ENCODE data around the gene PEX26. TPM values are rescaled to one million over a fixed set of nuclear protein-coding genes. Genes with fewer than 3 reads are reported as not detected.
"Not testable (repeated sequence)": the region's sequence is repeated elsewhere in the genome, so short reads cannot be mapped to it uniquely, and the experiment has no call there.

PEX26 gene
- total RNA-seq, 1 experiment from 2014 or later: 30.6 TPM

- TF ChIP-seq CTCF (conservative IDR thresholded peaks at IDR 0.05; ENCODE audit: low read depth, low read length): no peak
- TF ChIP-seq EZH2 (IDR thresholded peaks at IDR 0.05; ENCODE audit: low read length, unreplicated experiment): no peak
- TF ChIP-seq EZH2phosphoT487 (IDR thresholded peaks at IDR 0.05; ENCODE audit: borderline replicate concordance, low read length): no peak
- Histone ChIP-seq H4K20me1 (ENCODE audit: low read length) (no peaks in the 10 kb centered on the region), H3K4me2 (ENCODE audit: low read length) (peak overlapping the region; percentile 86), H3K4me3 (ENCODE audit: low read length) (no peak overlapping the region), H3F3A (ENCODE audit: low read length, unreplicated experiment) (peaks cover 17% of the 10 kb centered on the region), H3K27me3 (ENCODE audit: low read length) (no peaks in the 10 kb centered on the region), H3K4me1 (ENCODE audit: insufficient read depth, low read length) (peaks cover 49% of the 10 kb centered on the region), H2AFZ (ENCODE audit: low read length) (no peak overlapping the region), H3K36me3 (ENCODE audit: low read depth, low read length) (no peaks in the 10 kb centered on the region), H3K79me2 (ENCODE audit: low read length) (no peaks in the 10 kb centered on the region), H3K9me3 (ENCODE audit: low read length) (no peaks in the 10 kb centered on the region), H3K27ac (ENCODE audit: low read length) (peak overlapping the region; percentile 97), H3K9ac (ENCODE audit: low read length) (no peak overlapping the region), H3K9me2 (replicated peaks; ENCODE audit: low read length) (no peaks in the 10 kb centered on the region)
- CTCF ChIA-PET: interaction anchor here (1.0 kb wide), 1 partner anchor 43 kb away, joined by 4 read pairs; no protein-coding TSS in a partner anchor
- POLR2A ChIA-PET (ENCODE audit: unreplicated experiment): no interaction called here
- DNase-seq: peak; percentile 17
- no peak for ATAC-seq
- BruUV-seq (replicated peaks): no TSS peak
- intact Hi-C loops (cut with micrococcal nuclease): loop anchor here (2.0 kb wide), 1 partner anchor 43 kb away; the partner anchor contains the start of gene PEX26
These were observed 44.4 kb upstream of the PEX26 start for GRCh38 chr22:18033204-18033998.

GRCh38 chr22:18034076-18034475, 43.7 kb upstream of the PEX26 start:
- Histone ChIP-seq H3K9me2 (replicated peaks; ENCODE audit: low read length) (no peaks in the 10 kb centered on the region), H3K79me2 (ENCODE audit: low read length) (no peaks in the 10 kb centered on the region), H3K9me3 (ENCODE audit: low read length) (no peaks in the 10 kb centered on the region), H3F3A (ENCODE audit: low read length, unreplicated experiment) (peaks cover 17% of the 10 kb centered on the region), H3K4me3 (ENCODE audit: low read length) (no peak overlapping the region), H3K27me3 (ENCODE audit: low read length) (no peaks in the 10 kb centered on the region), H3K27ac (ENCODE audit: low read length) (peak overlapping the region; percentile 97; the same call in 1 of the 2 replicates), H4K20me1 (ENCODE audit: low read length) (no peaks in the 10 kb centered on the region), H3K4me2 (ENCODE audit: low read length) (no peak overlapping the region), H3K36me3 (ENCODE audit: low read depth, low read length) (no peaks in the 10 kb centered on the region), H3K4me1 (ENCODE audit: insufficient read depth, low read length) (peaks cover 49% of the 10 kb centered on the region), H2AFZ (ENCODE audit: low read length) (no peak overlapping the region), H3K9ac (ENCODE audit: low read length) (no peak overlapping the region)
- no peak for ATAC-seq
- intact Hi-C loops (cut with micrococcal nuclease): no loop called here
- no peak for DNase-seq
- BruUV-seq (replicated peaks): no TSS peak
- TF ChIP-seq EZH2 (IDR thresholded peaks at IDR 0.05; ENCODE audit: low read length, unreplicated experiment) (no peak), CTCF (conservative IDR thresholded peaks at IDR 0.05; ENCODE audit: low read depth, low read length) (no peak), EZH2phosphoT487 (IDR thresholded peaks at IDR 0.05; ENCODE audit: borderline replicate concordance, low read length) (no peak)
- CTCF ChIA-PET: interaction anchor here (1.0 kb wide), 1 partner anchor 42 kb away, joined by 4 read pairs; no protein-coding TSS in a partner anchor
- POLR2A ChIA-PET (ENCODE audit: unreplicated experiment): interaction anchor here (0.6 kb wide), 1 partner anchor 27 kb away, joined by 3 read pairs; no protein-coding TSS in a partner anchor

GRCh38 chr22:18035751-18036150, 42.0 kb upstream of the PEX26 start:
- no peak overlapping the region for H3K9ac ChIP-seq (ENCODE audit: low read length)
- ChIA-PET CTCF (no interaction called here), POLR2A (ENCODE audit: unreplicated experiment) (no interaction called here)
- peak overlapping the region; percentile 53; the same call in 1 of the 2 replicates for H2AFZ ChIP-seq (ENCODE audit: low read length)
- H4K20me1 ChIP-seq (ENCODE audit: low read length): no peaks in the 10 kb centered on the region
- ATAC-seq (no peak), DNase-seq (peak; percentile 52)
- no peaks in the 10 kb centered on the region for H3K9me2 ChIP-seq (replicated peaks; ENCODE audit: low read length)
- no peaks in the 10 kb centered on the region for H3K9me3 ChIP-seq (ENCODE audit: low read length)
- H3K79me2 ChIP-seq (ENCODE audit: low read length): no peaks in the 10 kb centered on the region
- H3K4me2 ChIP-seq (ENCODE audit: low read length): 0 out of 2 replicates have a peak overlapping the region, but pooled peaks have one; percentile 20
- H3F3A ChIP-seq (ENCODE audit: low read length, unreplicated experiment): peaks cover 17% of the 10 kb centered on the region
- H3K4me3 ChIP-seq (ENCODE audit: low read length): no peak overlapping the region
- H3K36me3 ChIP-seq (ENCODE audit: low read depth, low read length): no peaks in the 10 kb centered on the region
- no peaks in the 10 kb centered on the region for H3K27me3 ChIP-seq (ENCODE audit: low read length)
- TF ChIP-seq CTCF (conservative IDR thresholded peaks at IDR 0.05; ENCODE audit: low read depth, low read length) (no peak), EZH2 (IDR thresholded peaks at IDR 0.05; ENCODE audit: low read length, unreplicated experiment) (no peak), EZH2phosphoT487 (IDR thresholded peaks at IDR 0.05; ENCODE audit: borderline replicate concordance, low read length) (no peak)
- H3K27ac ChIP-seq (ENCODE audit: low read length): no peak overlapping the region
- H3K4me1 ChIP-seq (ENCODE audit: insufficient read depth, low read length): peaks cover 39% of the 10 kb centered on the region
- intact Hi-C loops (cut with micrococcal nuclease): no loop called here
- no TSS peak for BruUV-seq (replicated peaks)

- H3K9me3 ChIP-seq (ENCODE audit: low read length); H3K4me3 ChIP-seq (ENCODE audit: low read length); H4K20me1 ChIP-seq (ENCODE audit: low read length); DNase-seq; POLR2A ChIA-PET (ENCODE audit: unreplicated experiment); H3K27me3 ChIP-seq (ENCODE audit: low read length); H3K27ac ChIP-seq (ENCODE audit: low read length); H3K9me2 ChIP-seq (replicated peaks; ENCODE audit: low read length); intact Hi-C loops (cut with micrococcal nuclease); ATAC-seq; H3K36me3 ChIP-seq (ENCODE audit: low read depth, low read length); H3F3A ChIP-seq (ENCODE audit: low read length, unreplicated experiment); BruUV-seq (replicated peaks); H2AFZ ChIP-seq (ENCODE audit: low read length); H3K4me2 ChIP-seq (ENCODE audit: low read length); H3K9ac ChIP-seq (ENCODE audit: low read length); CTCF ChIA-PET; H3K79me2 ChIP-seq (ENCODE audit: low read length); H3K4me1 ChIP-seq (ENCODE audit: insufficient read depth, low read length): not testable (repeated sequence)
These were observed 36.9 kb upstream of the PEX26 start for GRCh38 chr22:18040898-18041297.

Measured in PC-3 (cell line).